Measurements from ENCODE around the gene SLC38A5. TPM values are rescaled to one million over a fixed set of nuclear protein-coding genes. Genes with fewer than 3 reads are reported as not detected.

SLC38A5 gene
- total and polyA plus RNA-seq, 2 donors, result 8.7 to 19.6 TPM

Other genes with a start within 250 kb of the SLC38A5 start
- not detected for gene SSX1, start 214.9 kb downstream of the SLC38A5 start, total RNA-seq
- 0.09 TPM for gene SSX1, start 214.9 kb downstream of the SLC38A5 start, polyA plus RNA-seq
- not detected for gene SSX3, start 113.6 kb downstream of the SLC38A5 start, total RNA-seq
- not detected for gene SSX3, start 113.6 kb downstream of the SLC38A5 start, polyA plus RNA-seq
- not detected for gene SSX4, start 86.7 kb downstream of the SLC38A5 start, total RNA-seq
- 0.02 TPM for gene SSX4, start 86.7 kb downstream of the SLC38A5 start, polyA plus RNA-seq
- gene SSX4B, start 58.3 kb downstream of the SLC38A5 start, total RNA-seq, result not detected
- gene SSX4B, start 58.3 kb downstream of the SLC38A5 start, polyA plus RNA-seq, result not detected
- 34.2 TPM for gene FTSJ1, start 5.9 kb upstream of the SLC38A5 start, total RNA-seq
- 54.3 TPM for gene FTSJ1, start 5.9 kb upstream of the SLC38A5 start, polyA plus RNA-seq
- gene PORCN, start 38.7 kb upstream of the SLC38A5 start, total RNA-seq, result 3.4 TPM
- 6.1 TPM for gene PORCN, start 38.7 kb upstream of the SLC38A5 start, polyA plus RNA-seq
- gene EBP, start 51.5 kb upstream of the SLC38A5 start, total RNA-seq, result 55.6 TPM
- 39.9 TPM for gene EBP, start 51.5 kb upstream of the SLC38A5 start, polyA plus RNA-seq
- 3.4 TPM for gene TBC1D25, start 69.5 kb upstream of the SLC38A5 start, total RNA-seq
- gene TBC1D25, start 69.5 kb upstream of the SLC38A5 start, polyA plus RNA-seq, result 8.7 TPM
- 192 TPM for gene RBM3, start 104.2 kb upstream of the SLC38A5 start, total RNA-seq
- 213 TPM for gene RBM3, start 104.2 kb upstream of the SLC38A5 start, polyA plus RNA-seq
- gene WDR13, start 127.2 kb upstream of the SLC38A5 start, total RNA-seq, result 41.9 TPM
- 153 TPM for gene WDR13, start 127.2 kb upstream of the SLC38A5 start, polyA plus RNA-seq
- 34.7 TPM for gene WAS, start 213.5 kb upstream of the SLC38A5 start, total RNA-seq
- gene WAS, start 213.5 kb upstream of the SLC38A5 start, polyA plus RNA-seq, result 40.1 TPM
- 7.6 TPM for gene SUV39H1, start 226.5 kb upstream of the SLC38A5 start, total RNA-seq
- 5.0 TPM for gene SUV39H1, start 226.5 kb upstream of the SLC38A5 start, polyA plus RNA-seq

Data from thymus (tissue), 2 donors.